Muscle of leg (tissue), 11 donors: ENCODE measurements around the gene EPM2AIP1. TPM values are rescaled to one million over a fixed set of nuclear protein-coding genes. Genes with fewer than 3 reads are reported as not detected.

ENCODE experiments used
- DNase-seq: peaks from one replicate; pipeline ENCODE4 v3.0.0; 2013
- H3K27ac ChIP-seq: one replicate; pipeline ENCODE4 v1.5.1; 2013; ENCODE audit warnings: mild to moderate bottlenecking, low read length, control low read depth
- H3K27me3 ChIP-seq: one replicate; pipeline ENCODE4 v1.6.1; 2013; ENCODE audit warnings: low read length; ENCODE audit not compliant: control insufficient read depth, insufficient read depth
- H3K36me3 ChIP-seq: one replicate; pipeline ENCODE4 v1.6.1; 2013; ENCODE audit warnings: low read length; ENCODE audit not compliant: control insufficient read depth, insufficient read depth
- H3K4me1 ChIP-seq: one replicate; pipeline ENCODE4 v1.6.1; 2013; ENCODE audit warnings: low read length; ENCODE audit not compliant: control insufficient read depth, insufficient read depth
- H3K4me3 ChIP-seq: one replicate; pipeline ENCODE4 v1.5.1; 2013; ENCODE audit warnings: low read length, control low read depth
- H3K9me3 ChIP-seq: replicated peaks from 2 replicates; pipeline ENCODE4 v1.6.1; 2013; ENCODE audit warnings: low read depth, low read length; ENCODE audit not compliant: control insufficient read depth
- WGBS: methylation state at CpG from one replicate; pipeline ENCODE4 v1.1.5; 2013; ENCODE audit warnings: missing lambda C conversion rate; ENCODE audit not compliant: insufficient coverage; 5-methylcytosine and 5-hydroxymethylcytosine counted together
- polyA plus RNA-seq, 8 donors: library from polyadenylated mRNA; unstranded; fragments of 120-200 nt; gene quantifications; one replicate each; pipeline versions ENCODE4 v1.2.1 to v1.2.3, GENCODE V29; 2013; ENCODE audit warnings: inconsistent platforms in 1 of 8, low replicate concordance in 1 of 8; ENCODE audit not compliant: insufficient read length in 8 of 8, insufficient read depth in 1 of 8
- total RNA-seq: library from RNA; stranded (reverse); fragments of 120-200 nt; gene quantifications from one replicate; pipeline ENCODE4 v1.2.4, GENCODE V29; 2013

Gene EPM2AIP1
- total and polyA plus RNA-seq, 9 donors: 19.4 to 32.3 (median 26.2) TPM

DNA sequence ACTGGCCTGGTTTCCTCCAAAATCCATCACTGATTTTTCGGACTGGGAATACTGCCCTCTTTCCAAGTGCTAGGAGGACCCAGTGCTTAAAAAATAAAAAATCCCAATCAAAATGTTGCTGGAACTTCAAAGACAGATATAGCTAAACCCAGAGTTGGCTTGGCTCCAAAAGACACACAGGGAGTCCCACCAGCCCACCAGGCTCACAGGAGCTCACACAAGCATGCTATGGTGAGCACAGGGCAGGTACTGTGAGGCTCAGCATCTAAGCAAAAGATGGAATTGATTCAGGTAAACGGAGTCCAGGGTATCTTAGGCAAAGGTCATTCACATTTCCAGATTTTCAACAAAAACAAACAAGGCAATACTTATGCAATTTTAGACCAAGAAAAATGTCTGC lies 51.8 kb downstream of the EPM2AIP1 start:
- H3K9me3 ChIP-seq: no peaks in the 10 kb centered on the region
- WGBS: 80% methylated on average over 1 of the region's 2 CpGs
- H3K27ac ChIP-seq: no peak overlapping the region
- no peak overlapping the region for H3K4me3 ChIP-seq
- DNase-seq: no peak
- no peaks in the 10 kb centered on the region for H3K36me3 ChIP-seq
- H3K27me3 ChIP-seq: peaks cover 11% of the 10 kb centered on the region
- peaks cover 5% of the 10 kb centered on the region for H3K4me1 ChIP-seq

DNA sequence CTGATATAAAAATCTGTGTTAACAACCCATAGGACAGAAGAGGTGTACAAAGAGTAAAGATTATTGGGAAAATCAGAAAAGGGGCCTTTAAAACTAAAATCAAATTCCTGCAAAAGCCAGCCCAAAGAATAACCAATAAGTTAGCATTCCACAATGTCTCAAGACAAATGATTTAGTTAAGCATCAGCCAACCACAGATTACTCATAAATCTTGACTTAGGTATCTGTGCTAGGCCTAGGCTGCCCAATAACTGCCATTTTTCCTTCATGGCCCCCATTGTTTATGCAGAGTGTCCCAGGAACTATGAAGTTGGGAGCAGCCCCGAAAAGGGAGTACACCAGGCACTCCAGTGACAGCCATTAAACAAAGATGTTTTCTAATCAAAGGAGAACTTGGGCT lies 55.4 kb downstream of the EPM2AIP1 start:
- H3K27ac ChIP-seq: no peak overlapping the region
- H3K4me1 ChIP-seq: peaks cover 5% of the 10 kb centered on the region
- no peaks in the 10 kb centered on the region for H3K9me3 ChIP-seq
- H3K27me3 ChIP-seq: no peaks in the 10 kb centered on the region
- 75% methylated on average over 1 of the region's 1 CpG for whole genome bisulfite sequencing
- no peak for DNase-seq
- H3K36me3 ChIP-seq: no peaks in the 10 kb centered on the region
- H3K4me3 ChIP-seq: no peak overlapping the region

Other genes starting within 250 kb of the EPM2AIP1 start
- 2.2 TPM for gene DCLK3, start 228.6 kb downstream of the EPM2AIP1 start, total RNA-seq
- 1 to 10 TPM; 1.4 to 2.8 (median 2.6) TPM for gene DCLK3, start 228.6 kb downstream of the EPM2AIP1 start, polyA plus RNA-seq
- 5.0 TPM for gene TRANK1, start 48.1 kb downstream of the EPM2AIP1 start, total RNA-seq
- gene TRANK1, start 48.1 kb downstream of the EPM2AIP1 start, polyA plus RNA-seq: 1 to 10 TPM; 3.7 to 6.2 (median 4.4) TPM
- 50.3 TPM for gene MLH1, start 387 bp upstream of the EPM2AIP1 start, total RNA-seq
- 10 to 100 TPM; 39.9 to 59.4 (median 50.6) TPM for gene MLH1, start 387 bp upstream of the EPM2AIP1 start, polyA plus RNA-seq
- 26.5 TPM for gene LRRFIP2, start 181.5 kb upstream of the EPM2AIP1 start, total RNA-seq
- 10 to 100 TPM; 31.5 to 43.2 (median 34.0) TPM for gene LRRFIP2, start 181.5 kb upstream of the EPM2AIP1 start, polyA plus RNA-seq